Chondrocyte (in vitro differentiated cells): Measurements from ENCODE around the gene PDHX. TPM values are rescaled to one million over a fixed set of nuclear protein-coding genes. Genes with fewer than 3 reads are reported as not detected.
A peak's percentile ranks its signal among the peaks of the same experiment; 100 is the strongest.
"Not testable (repeated sequence)": the region's sequence is repeated elsewhere in the genome, so short reads cannot be mapped to it uniquely, and the experiment has no call there.

Experiments
- DNase-seq: peaks from one replicate; pipeline ENCODE4 v3.0.0; 2021; ENCODE audit warnings: mixed read lengths, low spot score
- H3K27ac Mint-ChIP-seq: one replicate; pipeline ENCODE4 v1.8.0; 2021; ENCODE audit warnings: mild to moderate bottlenecking, moderate library complexity, mixed read lengths; ENCODE audit not compliant: unreplicated experiment
- H3K27me3 Mint-ChIP-seq: 2 replicates; pipeline ENCODE4 v1.8.0; 2021; ENCODE audit warnings: low read depth, mixed read lengths
- H3K36me3 Mint-ChIP-seq: 2 replicates; pipeline ENCODE4 v1.8.0; 2021; ENCODE audit warnings: low read depth, mixed read lengths
- H3K4me1 Mint-ChIP-seq: 2 replicates; pipeline ENCODE4 v1.8.0; 2021; ENCODE audit warnings: low read depth, mild to moderate bottlenecking, mixed read lengths
- H3K4me3 Mint-ChIP-seq: one replicate; pipeline ENCODE4 v1.8.0; 2021; ENCODE audit warnings: mild to moderate bottlenecking, moderate library complexity, mixed read lengths; ENCODE audit not compliant: unreplicated experiment
- H3K9me3 Mint-ChIP-seq: 2 replicates; pipeline ENCODE4 v1.8.0; 2021; ENCODE audit warnings: low read depth, mixed read lengths
- CTCF ChIP-seq: fragments of 200-600 bp; sonication (generic); IDR thresholded peaks from 2 replicates; pipeline ENCODE4 v1.5.0; 2021; ENCODE audit warnings: antibody characterized with exemption, mild to moderate bottlenecking, moderate library complexity
- total RNA-seq: library from RNA; stranded (reverse); gene quantifications from 3 replicates; pipeline ENCODE4 v1.2.1, GENCODE V29; 2021

The PDHX gene
- total RNA-seq, 1 donor from 2014 or later, result 38.8 TPM

- no peak for TF ChIP-seq CTCF
- no peak for DNase-seq
- H3K27me3 Mint-ChIP-seq, result no peaks in the 10 kb centered on the region
- no peaks in the 10 kb centered on the region for H3K36me3 Mint-ChIP-seq
- H3K4me1 Mint-ChIP-seq, result peaks cover 7% of the 10 kb centered on the region
- H3K4me3 Mint-ChIP-seq, result no peak overlapping the region
- no peaks in the 10 kb centered on the region for H3K9me3 Mint-ChIP-seq
- H3K27ac Mint-ChIP-seq, result no peak overlapping the region
These were observed 5.6 kb upstream of the PDHX start for GRCh38 chr11:34910817-34911216.

DNA sequence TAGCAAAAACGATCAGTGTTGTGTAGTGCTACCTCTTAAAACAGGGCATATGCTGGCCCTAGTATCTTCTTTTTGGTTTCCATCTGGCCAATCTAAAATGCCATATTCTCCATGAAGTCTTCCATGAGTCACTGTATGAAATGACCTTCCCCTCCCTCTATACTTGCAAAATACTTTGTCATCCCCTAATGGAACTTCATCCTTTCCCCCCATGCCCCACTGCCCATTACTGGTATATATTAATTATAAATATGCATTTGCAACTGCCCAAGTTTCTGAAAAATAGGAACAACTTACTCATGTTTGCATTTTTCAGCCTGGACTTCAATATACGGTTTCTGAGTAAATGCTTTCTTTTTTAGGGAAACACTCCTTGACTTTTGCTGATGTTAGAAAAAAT is 4.7 kb upstream of the PDHX start:
- Mint-ChIP-seq H3K9me3 (no peaks in the 10 kb centered on the region), H3K27me3 (no peaks in the 10 kb centered on the region), H3K27ac (no peak overlapping the region), H3K36me3 (no peaks in the 10 kb centered on the region), H3K4me3 (no peak overlapping the region), H3K4me1 (peaks cover 7% of the 10 kb centered on the region)
- no peak for DNase-seq
- no peak for TF ChIP-seq CTCF

GRCh38 chr11:34913556-34913955 is 2.9 kb upstream of the PDHX start:
- H3K27me3 Mint-ChIP-seq, H3K36me3 Mint-ChIP-seq, H3K4me3 Mint-ChIP-seq, DNase-seq, H3K27ac Mint-ChIP-seq, H3K9me3 Mint-ChIP-seq: not testable (repeated sequence)
- peaks cover 24% of the 10 kb centered on the region for H3K4me1 Mint-ChIP-seq

DNA sequence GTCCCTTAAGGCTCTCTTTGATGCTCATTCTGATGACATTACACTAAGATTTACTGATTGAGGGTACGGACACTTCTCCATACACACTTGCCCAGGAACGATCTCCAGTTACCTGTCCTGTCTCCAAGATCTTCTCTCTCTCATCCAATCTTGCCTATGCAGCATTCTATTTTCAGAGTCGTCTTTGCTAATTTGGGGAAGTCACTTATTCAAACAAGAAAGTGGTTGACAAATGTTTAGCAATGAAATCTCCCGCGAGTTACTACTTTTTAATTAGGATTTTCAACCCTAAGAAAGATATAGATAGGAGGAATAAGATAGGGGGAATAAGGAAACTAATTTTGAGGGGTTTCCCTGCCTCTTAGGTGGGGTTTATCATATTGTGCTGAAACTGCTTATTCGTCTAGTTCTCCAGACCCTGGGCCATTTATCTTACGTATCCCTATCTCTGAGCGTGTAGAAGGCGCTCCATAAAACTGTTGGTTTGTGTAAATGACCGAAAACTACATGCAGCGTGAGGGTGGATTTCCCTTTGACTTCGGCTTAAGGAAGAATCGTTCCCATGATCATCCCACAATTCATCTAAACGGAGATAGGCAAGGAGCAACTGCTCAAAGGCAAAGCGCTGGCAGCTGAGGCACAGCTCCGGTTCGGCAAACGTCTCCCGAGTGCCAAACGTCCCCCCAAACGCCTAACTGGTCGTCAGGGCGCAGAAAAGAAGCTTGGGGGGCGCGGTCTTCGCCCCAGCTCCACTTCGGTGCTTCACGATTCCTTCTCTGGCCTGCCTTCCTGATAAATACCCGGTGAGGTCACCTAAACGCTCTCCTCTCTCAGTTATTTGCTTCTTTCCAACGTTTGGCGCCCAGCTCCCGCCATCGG is 1.0 kb upstream of the PDHX start:
- TF ChIP-seq CTCF, result peak; percentile 9
- H3K36me3 Mint-ChIP-seq, result no peaks in the 10 kb centered on the region
- H3K4me1 Mint-ChIP-seq, result peaks cover 28% of the 10 kb centered on the region
- peak overlapping the region; percentile 95 for H3K4me3 Mint-ChIP-seq
- H3K27me3 Mint-ChIP-seq, result no peaks in the 10 kb centered on the region
- H3K27ac Mint-ChIP-seq, result peak overlapping the region; percentile 99
- no peak for DNase-seq
- H3K9me3 Mint-ChIP-seq, result no peaks in the 10 kb centered on the region

GRCh38 chr11:34916843-34917770 is 689 bp downstream of the PDHX start:
- no peak for DNase-seq
- H3K4me3 Mint-ChIP-seq, result peak overlapping the region; percentile 95
- H3K36me3 Mint-ChIP-seq, result no peaks in the 10 kb centered on the region
- no peaks in the 10 kb centered on the region for H3K9me3 Mint-ChIP-seq
- TF ChIP-seq CTCF, result no peak
- no peaks in the 10 kb centered on the region for H3K27me3 Mint-ChIP-seq
- peak overlapping the region; percentile 99 for H3K27ac Mint-ChIP-seq
- peaks cover 28% of the 10 kb centered on the region for H3K4me1 Mint-ChIP-seq
